Measurements from ENCODE around the gene NOL7. TPM values are rescaled to one million over a fixed set of nuclear protein-coding genes. Genes with fewer than 3 reads are reported as not detected.
A peak's percentile ranks its signal among the peaks of the same experiment; 100 is the strongest.

The NOL7 gene
- total and polyA plus RNA-seq, 2 donors (not counting 3 experiments of a cell fraction or from before 2014, with no cell fraction given), result 36.3 to 80.0 TPM

- peak; percentile 48 for DNase-seq (ENCODE audit: low read depth, low spot score)
- H3K27ac ChIP-seq (ENCODE audit: insufficient read depth, low read depth, low read length), result peak overlapping the region; percentile 9
- peak; percentile 71 for FAIRE-seq
Measured at GRCh38 chr6:13573669-13574110, 41.4 kb upstream of the NOL7 start.

More at GRCh38 chr6:13573669-13574110, 41.4 kb upstream of the NOL7 start:
- H3K4me2 ChIP-seq (ENCODE audit: insufficient read depth, low read length), result peak overlapping the region; percentile 60
- no peaks in the 10 kb centered on the region for H4K20me1 ChIP-seq (replicated peaks; ENCODE audit: control insufficient read depth, extremely low read depth, insufficient read depth, low read length)
- H3K4me1 ChIP-seq (ENCODE audit: control insufficient read depth, extremely low read depth, insufficient read depth, low read length), result peaks cover 8% of the 10 kb centered on the region
- H3K36me3 ChIP-seq (ENCODE audit: control insufficient read depth in 2 of 2, extremely low read depth in 1 of 2, insufficient read depth in 2 of 2, low read length in 2 of 2), result no peaks in the 10 kb centered on the region
- intact Hi-C loops (cut with micrococcal nuclease), result loop anchor here (1.0 to 10.0 kb wide), 9 partner anchors 18 to 237 kb away; partner anchors contain the start of genes GFOD1 and NOL7
- no peak for TF ChIP-seq CTCF (IDR thresholded peaks at IDR 0.05; ENCODE audit: extremely low read depth in 1 of 2, insufficient read depth in 1 of 2, low read depth in 1 of 2, low read length in 2 of 2)
- CTCF ChIA-PET, result interaction anchor here (0.8 to 6.1 kb wide), 14 partner anchors 11 to 493 kb away, joined by 4 to 62 read pairs (median 17); partner anchors contain the start of genes GFOD1 and NOL7
- H3K9me3 ChIP-seq (replicated peaks; ENCODE audit: control insufficient read depth, insufficient read depth, low read length), result no peaks in the 10 kb centered on the region
- peak overlapping the region in 2 of 3 experiments; percentile 50 to 54 for H3K4me3 ChIP-seq (replicated peaks in 1 of 3; ENCODE audit: insufficient read depth in 1 of 3, low read depth in 1 of 3, low read length in 3 of 3)
- no peaks in the 10 kb centered on the region for H3K79me2 ChIP-seq (ENCODE audit: control insufficient read depth, insufficient read depth, low read length)
- POLR2A ChIA-PET, result interaction anchor here (1.6 kb wide), 1 partner anchor 87 kb away, joined by 7 read pairs; the partner anchor contains the start of gene GFOD1
- BruUV-seq (replicated peaks), result TSS peak; percentile 75
- dilution Hi-C loops (cut with MboI; ENCODE audit: extremely low pct_ligation_motif_present, low sequenced_read_pairs), result loop anchor here (25.0 kb wide), 1 partner anchor 236 kb away; the partner anchor contains the start of gene TBC1D7
- H3K9me1 ChIP-seq (replicated peaks; ENCODE audit: control insufficient read depth, extremely low read depth, insufficient read depth, low read length), result no peaks in the 10 kb centered on the region
- no peaks in the 10 kb centered on the region for H3K27me3 ChIP-seq (ENCODE audit: control insufficient read depth in 2 of 2, insufficient read depth in 2 of 2, low read length in 2 of 2)
- peak overlapping the region; percentile 16 for H2AFZ ChIP-seq (ENCODE audit: low read depth, low read length)
- peak overlapping the region; percentile 93 for H3K9ac ChIP-seq (replicated peaks; ENCODE audit: extremely low read depth, insufficient read depth, low read length)
